ENCODE measurements around the gene HEBP2.

- TF ChIP-seq EZH2 (IDR thresholded peaks at IDR 0.05), result no peak
- no peak for TF ChIP-seq POLR2AphosphoS5 (IDR thresholded peaks at IDR 0.05; ENCODE audit: borderline replicate concordance, low read depth, low read length)
These were observed 61.1 kb downstream of the HEBP2 start for GRCh38 chr6:138465007-138465645.

Data from SK-N-MC (cell line).